Neutrophil (primary cell): ENCODE measurements around the gene PCSK1.

Experiments
- H3K27ac ChIP-seq: fragments of 200-600 bp; sonication (generic); 2 replicates; pipeline ENCODE4 v1.5.1; 2016; ENCODE audit warnings: mild to moderate bottlenecking, moderate library complexity
- H3K27me3 ChIP-seq: fragments of 200-600 bp; sonication (generic); 2 replicates; pipeline ENCODE4 v1.6.0; 2016; ENCODE audit warnings: mild to moderate bottlenecking
- H3K36me3 ChIP-seq: fragments of 200-600 bp; sonication (generic); 2 replicates; pipeline ENCODE4 v1.5.1; 2017
- H3K4me1 ChIP-seq, 2 experiments: fragments of 200-600 bp in 1 of 2; sonication (generic) in 1 of 2; 1 replicate in 1 of 2; 2 replicates in 1 of 2; pipeline versions ENCODE4 v1.5.1 to v1.6.1; 2013 to 2016; ENCODE audit warnings: low read depth in 1 of 2, low read length in 1 of 2, mild to moderate bottlenecking in 1 of 2, moderate library complexity in 1 of 2; ENCODE audit not compliant: control insufficient read depth in 1 of 2, insufficient read depth in 1 of 2
- H3K4me3 ChIP-seq, 2 experiments: fragments of 200-600 bp in 1 of 2; sonication (generic) in 1 of 2; 1 replicate in 1 of 2; 2 replicates in 1 of 2; pipeline ENCODE4 v1.5.1; 2013 to 2016; ENCODE audit warnings: low read depth in 1 of 2, low read length in 1 of 2, mild to moderate bottlenecking in 1 of 2, moderate library complexity in 1 of 2
- H3K9me3 ChIP-seq: fragments of 200-600 bp; sonication (generic); 2 replicates; pipeline ENCODE4 v1.5.1; 2016
- TF ChIP-seq, protein P1 (sequence below): fragments of 200-600 bp; sonication (generic); IDR thresholded peaks from 2 replicates; pipeline ENCODE4 v1.5.1; 2016; ENCODE audit warnings: antibody characterized with exemption

PCSK1 gene

DNA sequence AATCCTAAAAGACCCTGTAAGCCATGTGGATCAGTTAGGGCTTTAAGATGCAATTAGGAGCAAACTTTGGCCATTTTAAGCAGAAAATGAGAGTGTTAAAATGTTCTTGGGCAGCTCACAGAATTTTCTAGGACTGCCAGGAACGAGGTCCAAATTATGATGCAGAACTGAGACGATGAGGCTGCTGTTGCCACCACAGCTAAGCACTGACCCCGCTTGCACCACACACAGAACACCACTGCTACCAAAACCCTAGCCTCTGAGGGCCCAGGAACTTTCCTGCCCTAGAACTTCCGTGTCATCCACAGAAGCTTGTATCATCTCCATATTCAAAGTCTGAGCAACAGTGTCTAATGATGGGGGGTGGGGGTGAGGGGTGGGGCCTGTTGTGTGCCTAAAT, 41.0 kb upstream of the PCSK1 start:
- H3K4me3 ChIP-seq = no peak overlapping the region
- TF ChIP-seq, protein P1, sequence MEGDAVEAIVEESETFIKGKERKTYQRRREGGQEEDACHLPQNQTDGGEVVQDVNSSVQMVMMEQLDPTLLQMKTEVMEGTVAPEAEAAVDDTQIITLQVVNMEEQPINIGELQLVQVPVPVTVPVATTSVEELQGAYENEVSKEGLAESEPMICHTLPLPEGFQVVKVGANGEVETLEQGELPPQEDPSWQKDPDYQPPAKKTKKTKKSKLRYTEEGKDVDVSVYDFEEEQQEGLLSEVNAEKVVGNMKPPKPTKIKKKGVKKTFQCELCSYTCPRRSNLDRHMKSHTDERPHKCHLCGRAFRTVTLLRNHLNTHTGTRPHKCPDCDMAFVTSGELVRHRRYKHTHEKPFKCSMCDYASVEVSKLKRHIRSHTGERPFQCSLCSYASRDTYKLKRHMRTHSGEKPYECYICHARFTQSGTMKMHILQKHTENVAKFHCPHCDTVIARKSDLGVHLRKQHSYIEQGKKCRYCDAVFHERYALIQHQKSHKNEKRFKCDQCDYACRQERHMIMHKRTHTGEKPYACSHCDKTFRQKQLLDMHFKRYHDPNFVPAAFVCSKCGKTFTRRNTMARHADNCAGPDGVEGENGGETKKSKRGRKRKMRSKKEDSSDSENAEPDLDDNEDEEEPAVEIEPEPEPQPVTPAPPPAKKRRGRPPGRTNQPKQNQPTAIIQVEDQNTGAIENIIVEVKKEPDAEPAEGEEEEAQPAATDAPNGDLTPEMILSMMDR = no peak
- H3K4me1 ChIP-seq = no peaks in the 10 kb centered on the region
- no peak overlapping the region for H3K27ac ChIP-seq
- no peaks in the 10 kb centered on the region for H3K9me3 ChIP-seq
- H3K36me3 ChIP-seq = no peaks in the 10 kb centered on the region
- peaks cover 19% of the 10 kb centered on the region for H3K27me3 ChIP-seq

DNA sequence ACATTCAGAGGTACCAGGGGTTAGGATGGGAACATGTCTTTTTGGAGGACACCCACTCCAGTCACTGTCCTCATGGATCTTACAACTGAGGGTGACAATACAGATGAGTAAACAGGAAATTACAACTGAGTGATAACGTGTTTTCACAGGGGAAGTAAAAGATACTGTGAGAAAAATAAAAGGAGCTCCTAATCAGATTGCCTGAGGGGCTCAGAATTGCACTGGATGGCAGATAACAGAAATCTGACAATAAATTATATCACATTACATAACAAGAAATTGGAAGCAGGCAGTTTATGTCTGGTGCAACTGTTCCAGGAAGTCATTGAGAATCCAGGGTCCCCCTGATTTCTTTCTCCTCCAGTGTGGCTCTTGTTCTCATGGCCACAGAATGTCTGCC, 40.1 kb upstream of the PCSK1 start:
- H3K4me1 ChIP-seq = no peaks in the 10 kb centered on the region

DNA sequence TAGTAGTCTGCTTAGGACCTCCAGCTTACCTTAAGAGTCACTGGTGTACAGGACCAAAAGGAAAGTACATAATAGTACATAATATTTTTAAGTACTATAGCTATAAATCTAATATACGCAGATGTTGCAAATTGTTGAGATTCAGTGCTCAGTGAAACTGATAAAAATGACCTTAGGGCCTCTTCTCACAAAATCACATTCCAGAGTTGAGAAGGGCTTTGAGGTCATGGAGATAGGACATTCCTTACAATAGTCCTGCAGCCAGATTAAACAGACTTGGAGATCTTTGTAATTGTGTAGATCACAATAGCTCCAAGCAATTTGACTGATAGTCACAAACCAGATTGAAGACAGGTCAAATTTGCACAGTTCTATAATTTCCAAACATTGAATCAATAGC, 37.7 kb upstream of the PCSK1 start:
- no peaks in the 10 kb centered on the region for H3K9me3 ChIP-seq
- H3K4me1 ChIP-seq = no peaks in the 10 kb centered on the region
- no peak overlapping the region for H3K4me3 ChIP-seq
- peaks cover 30% of the 10 kb centered on the region for H3K27me3 ChIP-seq
- no peak overlapping the region for H3K27ac ChIP-seq
- TF ChIP-seq, protein P1 = no peak
- H3K36me3 ChIP-seq = no peaks in the 10 kb centered on the region

More for the DNA sequence above, 40.1 kb upstream of the PCSK1 start:
- no peak overlapping the region for H3K27ac ChIP-seq
- no peaks in the 10 kb centered on the region for H3K36me3 ChIP-seq
- peaks cover 24% of the 10 kb centered on the region for H3K27me3 ChIP-seq
- no peaks in the 10 kb centered on the region for H3K9me3 ChIP-seq
- TF ChIP-seq, protein P1 = no peak
- H3K4me3 ChIP-seq = no peak overlapping the region

DNA sequence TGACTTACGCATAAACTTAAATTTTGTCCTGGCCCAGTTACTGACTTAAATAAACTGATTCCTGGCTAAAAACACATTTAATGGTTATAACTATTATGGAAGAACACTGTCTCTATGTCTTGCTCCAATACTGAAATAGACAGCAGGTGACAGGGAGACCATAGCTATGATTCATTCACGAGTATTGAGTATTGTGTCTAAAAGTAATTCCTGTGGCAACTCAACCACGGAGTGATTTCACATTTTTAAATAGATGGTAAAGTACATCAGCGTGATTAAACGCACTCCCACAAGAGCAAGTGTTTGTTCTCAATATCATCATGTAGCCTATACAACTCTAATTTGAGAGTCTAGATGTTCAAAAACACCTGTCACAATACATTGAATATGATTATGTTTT, 35.9 kb upstream of the PCSK1 start:
- TF ChIP-seq, protein P1 = no peak
- no peaks in the 10 kb centered on the region for H3K9me3 ChIP-seq
- no peak overlapping the region for H3K4me3 ChIP-seq
- H3K27ac ChIP-seq = no peak overlapping the region
- H3K27me3 ChIP-seq = peaks cover 33% of the 10 kb centered on the region
- no peaks in the 10 kb centered on the region for H3K4me1 ChIP-seq
- no peaks in the 10 kb centered on the region for H3K36me3 ChIP-seq

DNA sequence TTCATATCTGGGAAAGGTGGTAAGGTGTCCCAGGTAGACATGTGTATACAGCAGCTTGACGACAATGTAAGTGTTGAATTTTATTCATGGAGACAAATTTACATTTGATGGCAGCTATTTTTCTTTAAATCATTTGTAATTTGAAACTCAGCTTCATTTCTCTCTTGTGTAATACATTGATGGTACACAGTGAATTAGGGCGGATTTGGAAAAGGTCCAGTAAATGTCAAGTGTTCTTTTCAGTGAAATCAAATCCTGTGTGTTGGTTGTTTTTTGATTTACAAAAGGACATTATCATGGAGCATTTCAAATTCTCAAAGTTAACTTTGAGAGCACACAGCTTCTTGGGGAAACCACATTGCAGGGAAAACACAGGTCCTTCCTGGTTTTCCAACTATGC, 30.0 kb upstream of the PCSK1 start:
- Histone ChIP-seq H3K27me3 (peaks cover 30% of the 10 kb centered on the region), H3K9me3 (no peaks in the 10 kb centered on the region), H3K4me1 (no peaks in the 10 kb centered on the region), H3K27ac (no peak overlapping the region), H3K36me3 (no peaks in the 10 kb centered on the region), H3K4me3 (no peak overlapping the region)
- TF ChIP-seq, protein P1 = no peak
